Measurements from ENCODE around the gene CMAS. TPM values are rescaled to one million over a fixed set of nuclear protein-coding genes. Genes with fewer than 3 reads are reported as not detected.

CMAS gene
- total and polyA plus RNA-seq, 3 donors from 2014 or later: 119 to 131 (median 130) TPM

- no peaks in the 10 kb centered on the region for H3K4me1 ChIP-seq
- no peaks in the 10 kb centered on the region for H3K27me3 ChIP-seq
- no peaks in the 10 kb centered on the region for H3K36me3 ChIP-seq (ENCODE audit: low read depth, missing control alignments)
- 31 to 40% methylated on average over 1 of the region's 1 CpG for WGBS, 2 donors
- no peak for TF ChIP-seq POLR2A (IDR thresholded peaks at IDR 0.05)
- no peak overlapping the region for H3K27ac ChIP-seq
- no peaks in the 10 kb centered on the region for H3K9me3 ChIP-seq
- DNase-seq: no peak
- H3K4me3 ChIP-seq: no peak overlapping the region
- intact Hi-C loops (cut with DNase I; ENCODE audit: low total_unique reads): no loop called here
Observed at GRCh38 chr12:22069851-22070250, 23.8 kb downstream of the CMAS start.

DNA sequence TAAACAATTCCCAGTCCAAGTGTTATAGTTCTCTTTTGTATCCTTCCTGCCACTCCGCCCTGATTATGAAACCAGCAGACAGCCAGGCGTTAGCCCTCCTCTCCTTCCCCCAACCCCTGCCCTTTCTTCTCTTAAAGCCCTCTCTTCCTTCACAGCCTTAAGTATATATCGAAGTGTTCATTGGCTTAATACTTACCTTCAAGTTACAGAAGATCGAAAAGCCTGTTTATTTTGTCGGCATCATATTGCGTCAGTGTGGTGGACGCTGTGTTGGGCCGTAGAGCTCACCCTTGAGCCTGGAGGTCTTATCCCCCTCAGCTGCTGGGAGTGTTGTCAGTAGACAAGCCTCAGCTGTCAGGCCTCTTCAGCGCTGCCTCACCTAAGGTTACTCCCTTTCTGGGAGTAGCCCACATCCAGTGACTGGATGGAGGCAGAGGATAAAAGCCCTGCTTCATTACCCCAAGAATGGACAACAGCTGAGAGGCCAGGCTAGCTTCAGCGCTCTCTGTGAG is 36.2 kb downstream of the CMAS start:
- intact Hi-C loops (cut with DNase I; ENCODE audit: low total_unique reads): no loop called here
- DNase-seq: peak; percentile 23
- H3K36me3 ChIP-seq (ENCODE audit: low read depth, missing control alignments): no peaks in the 10 kb centered on the region
- H3K27me3 ChIP-seq: no peaks in the 10 kb centered on the region
- H3K27ac ChIP-seq: no peak overlapping the region
- H3K9me3 ChIP-seq: no peaks in the 10 kb centered on the region
- no peaks in the 10 kb centered on the region for H3K4me1 ChIP-seq
- H3K4me3 ChIP-seq: no peak overlapping the region
- 67 to 68% methylated on average over 10 of the region's 10 CpGs for WGBS, 2 donors
- TF ChIP-seq POLR2A (IDR thresholded peaks at IDR 0.05): no peak
- TF ChIP-seq CTCF (IDR thresholded peaks at IDR 0.05): no peak

GRCh38 chr12:22083167-22083566 is 37.1 kb downstream of the CMAS start:
- DNase-seq: no peak
- Histone ChIP-seq H3K36me3 (ENCODE audit: low read depth, missing control alignments) (no peaks in the 10 kb centered on the region), H3K4me1 (no peaks in the 10 kb centered on the region), H3K4me3 (no peak overlapping the region), H3K9me3 (no peaks in the 10 kb centered on the region), H3K27ac (no peak overlapping the region), H3K27me3 (no peaks in the 10 kb centered on the region)
- TF ChIP-seq CTCF (IDR thresholded peaks at IDR 0.05) (peak; percentile 41 to 47 (median 42)), POLR2A (IDR thresholded peaks at IDR 0.05) (no peak)
- intact Hi-C loops (cut with DNase I; ENCODE audit: low total_unique reads): no loop called here

DNA sequence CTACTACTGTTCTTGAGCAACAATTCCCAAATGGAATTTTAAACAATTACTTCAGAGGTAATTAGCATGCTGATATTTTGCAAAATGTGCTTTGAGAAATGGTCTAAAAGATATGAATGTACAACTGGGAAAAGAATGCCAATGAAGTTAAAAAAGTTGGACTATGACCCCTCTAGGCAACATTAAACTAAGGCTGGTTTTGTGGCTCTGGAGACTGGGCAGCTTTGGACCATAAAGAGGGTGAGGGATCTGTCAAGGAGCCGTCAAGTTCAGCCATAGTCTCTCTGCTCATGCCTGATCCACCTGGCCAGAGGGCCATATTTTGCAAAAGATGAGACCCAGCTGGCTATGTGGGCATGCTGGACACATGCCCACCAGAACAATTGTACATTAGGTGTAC is 38.8 kb downstream of the CMAS start:
- H3K27ac ChIP-seq: no peak overlapping the region
- WGBS, 2 donors: 92 to 95% methylated on average over 1 of the region's 1 CpG
- no peaks in the 10 kb centered on the region for H3K4me1 ChIP-seq
- no peaks in the 10 kb centered on the region for H3K36me3 ChIP-seq (ENCODE audit: low read depth, missing control alignments)
- DNase-seq: no peak
- H3K9me3 ChIP-seq: no peaks in the 10 kb centered on the region
- intact Hi-C loops (cut with DNase I; ENCODE audit: low total_unique reads): no loop called here
- no peak overlapping the region for H3K4me3 ChIP-seq
- no peaks in the 10 kb centered on the region for H3K27me3 ChIP-seq
- no peak for TF ChIP-seq POLR2A (IDR thresholded peaks at IDR 0.05)
- no peak for TF ChIP-seq CTCF (IDR thresholded peaks at IDR 0.05)

DNA sequence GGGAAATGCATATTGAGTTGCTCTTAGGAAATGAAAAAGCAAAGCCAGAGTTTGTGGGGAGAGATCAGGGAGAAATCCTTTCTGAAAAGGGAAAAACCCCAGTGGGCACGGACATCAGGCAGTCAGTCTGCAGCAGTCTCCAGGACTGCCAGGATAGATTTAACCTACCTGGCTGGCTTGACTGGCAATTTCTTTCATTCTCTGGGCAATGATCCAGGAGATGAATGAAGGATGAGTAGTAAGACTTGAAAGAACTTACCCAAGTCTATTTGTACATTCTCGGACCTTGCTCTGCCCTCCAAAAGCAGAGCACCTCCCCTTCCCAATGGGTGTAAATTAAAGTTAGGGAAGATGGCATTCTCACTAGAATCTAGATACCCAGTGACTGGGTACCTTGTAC is 42.9 kb downstream of the CMAS start:
- Histone ChIP-seq H3K4me3 (no peak overlapping the region), H3K36me3 (ENCODE audit: low read depth, missing control alignments) (no peaks in the 10 kb centered on the region), H3K27ac (no peak overlapping the region), H3K9me3 (no peaks in the 10 kb centered on the region), H3K4me1 (no peaks in the 10 kb centered on the region), H3K27me3 (no peaks in the 10 kb centered on the region)
- 91 to 95% methylated on average over 2 of the region's 2 CpGs for WGBS, 2 donors
- TF ChIP-seq CTCF (IDR thresholded peaks at IDR 0.05) (no peak), POLR2A (IDR thresholded peaks at IDR 0.05) (no peak)
- DNase-seq: no peak
- intact Hi-C loops (cut with DNase I; ENCODE audit: low total_unique reads): no loop called here
